ENCODE results near the gene OXCT2. TPM values are rescaled to one million over a fixed set of nuclear protein-coding genes. Genes with fewer than 3 reads are reported as not detected.
"Not testable (repeated sequence)": the region's sequence is repeated elsewhere in the genome, so short reads cannot be mapped to it uniquely, and the experiment has no call there.

The OXCT2 gene
- total RNA-seq, 1 donor from 2014 or later = 0.88 TPM

- peaks cover 13% of the 10 kb centered on the region for H3K27me3 ChIP-seq (ENCODE audit: low read depth)
- H3K4me3 ChIP-seq; H3K9me3 ChIP-seq (replicated peaks); H3K4me1 ChIP-seq; intact Hi-C loops (cut with micrococcal nuclease); DNase-seq; H3K36me3 ChIP-seq; H3K27ac ChIP-seq (replicated peaks): not testable (repeated sequence)
These were observed 787 bp downstream of the OXCT2 start for GRCh38 chr1:39770100-39771021.

DNA sequence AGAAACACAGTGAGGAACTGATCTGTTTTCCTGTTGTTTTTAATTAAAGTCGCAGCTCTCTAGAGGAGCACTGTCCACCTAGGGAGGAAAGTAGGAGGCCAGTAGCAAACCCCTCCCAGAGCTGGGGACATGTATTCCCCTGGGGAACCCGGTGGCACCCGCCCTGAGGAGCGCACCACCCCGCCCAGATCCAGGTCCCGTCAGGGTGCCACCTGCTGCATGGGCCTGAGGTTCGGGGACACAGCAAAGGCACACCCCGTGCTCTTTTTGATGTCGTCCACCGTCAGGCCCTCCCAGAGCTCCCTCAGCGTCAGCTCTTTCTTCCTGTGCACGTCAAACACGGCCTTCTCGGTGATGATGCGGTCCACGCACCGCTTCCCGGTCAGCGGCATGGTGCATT lies 1.6 kb downstream of the OXCT2 start:
- H3K4me1 ChIP-seq; H3K27me3 ChIP-seq (ENCODE audit: low read depth); H3K9me3 ChIP-seq (replicated peaks); intact Hi-C loops (cut with micrococcal nuclease); H3K27ac ChIP-seq (replicated peaks); DNase-seq; H3K36me3 ChIP-seq; H3K4me3 ChIP-seq: not testable (repeated sequence)

DNA sequence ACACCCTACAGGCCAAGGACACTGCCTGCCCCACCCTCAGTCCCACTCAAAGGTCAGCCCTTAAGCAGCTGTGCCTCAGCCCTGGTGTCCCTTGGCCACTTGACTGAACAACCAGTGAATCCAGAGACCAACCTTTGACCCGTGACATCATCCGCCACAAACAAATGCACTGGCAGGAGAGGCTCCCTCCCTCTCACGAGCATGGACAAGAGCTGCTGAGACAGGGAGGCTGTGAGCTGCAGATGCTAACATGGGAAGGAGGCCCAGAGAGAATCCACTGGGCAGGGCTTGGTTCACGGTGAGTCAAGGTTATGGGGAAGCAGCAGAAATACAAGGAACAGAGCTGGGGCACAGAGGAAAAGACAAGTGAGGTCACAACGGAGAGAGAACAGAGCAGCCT lies 4.7 kb downstream of the OXCT2 start:
- H3K27me3 ChIP-seq (ENCODE audit: low read depth); H3K4me3 ChIP-seq; H3K36me3 ChIP-seq; H3K27ac ChIP-seq (replicated peaks); intact Hi-C loops (cut with micrococcal nuclease); DNase-seq; H3K9me3 ChIP-seq (replicated peaks); H3K4me1 ChIP-seq: not testable (repeated sequence)

DNA sequence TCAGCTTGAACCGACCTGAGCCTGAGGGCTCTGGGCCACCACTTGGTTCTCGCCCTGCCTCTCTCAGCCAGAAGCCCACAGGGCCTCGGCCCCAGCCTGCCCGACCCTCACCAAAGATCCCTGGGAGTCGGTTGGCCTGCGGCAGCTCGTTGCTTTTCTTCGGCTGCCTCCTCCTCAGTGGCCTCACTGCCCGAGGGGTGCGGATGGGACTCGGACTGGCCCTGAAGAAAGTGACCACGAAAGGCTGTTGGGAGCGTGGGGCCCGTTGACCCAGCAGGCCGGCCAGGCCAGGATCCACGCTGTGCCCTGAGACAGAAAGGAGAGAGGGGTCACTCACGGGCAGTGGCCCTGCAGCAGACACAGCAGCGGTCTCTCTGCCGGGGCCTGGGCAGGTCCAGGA lies 6.6 kb downstream of the OXCT2 start:
- H3K27me3 ChIP-seq (ENCODE audit: low read depth); H3K4me3 ChIP-seq; H3K9me3 ChIP-seq (replicated peaks); H3K36me3 ChIP-seq; intact Hi-C loops (cut with micrococcal nuclease); H3K4me1 ChIP-seq; H3K27ac ChIP-seq (replicated peaks); DNase-seq: not testable (repeated sequence)

DNA sequence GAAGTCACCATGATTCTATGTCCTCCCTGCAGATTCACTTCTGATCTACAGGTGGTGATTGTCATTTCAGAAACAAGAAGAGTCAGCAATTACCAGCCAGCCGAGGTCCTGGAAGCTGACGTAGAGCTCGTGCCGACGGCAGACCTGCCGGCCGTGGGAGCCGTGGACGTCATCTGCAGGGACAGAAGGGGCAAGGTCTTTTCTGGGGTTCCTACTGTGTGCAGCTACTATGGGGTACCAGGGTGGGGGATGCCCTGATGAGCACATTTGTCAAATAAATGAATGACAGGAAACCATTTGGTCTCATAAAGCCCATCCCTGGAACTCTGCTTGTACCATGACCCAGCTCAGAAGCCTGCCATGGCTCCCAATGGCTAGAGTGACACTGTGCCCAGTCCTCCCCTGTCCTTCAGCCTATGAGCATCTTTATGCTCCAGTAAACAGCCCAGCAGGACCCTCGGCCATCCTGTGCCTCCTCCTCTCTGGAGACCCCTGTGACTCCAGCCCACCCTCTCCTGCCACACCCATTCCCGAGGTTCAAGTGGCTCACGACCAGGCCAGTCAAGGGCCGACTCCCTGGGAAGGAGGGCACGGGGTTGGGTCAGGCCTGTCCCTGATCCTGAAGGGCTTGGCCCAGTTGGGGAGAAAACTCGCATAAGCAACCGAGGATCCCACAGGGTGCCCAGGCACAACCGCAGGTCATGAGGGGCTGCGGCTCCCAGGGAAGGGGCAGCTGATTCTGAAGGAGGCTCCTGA lies 7.4 kb downstream of the OXCT2 start:
- intact Hi-C loops (cut with micrococcal nuclease); DNase-seq; H3K9me3 ChIP-seq (replicated peaks); H3K4me1 ChIP-seq; H3K27ac ChIP-seq (replicated peaks); H3K4me3 ChIP-seq; H3K27me3 ChIP-seq (ENCODE audit: low read depth): not testable (repeated sequence)
- peaks cover 17% of the 10 kb centered on the region for H3K36me3 ChIP-seq

GRCh38 chr1:39762550-39763540 lies 8.3 kb downstream of the OXCT2 start:
- no peaks in the 10 kb centered on the region for H3K27me3 ChIP-seq (ENCODE audit: low read depth)
- no peak for TF ChIP-seq CTCF (IDR thresholded peaks at IDR 0.05; ENCODE audit: borderline replicate concordance)
- no peaks in the 10 kb centered on the region for H3K9me3 ChIP-seq (replicated peaks)
- H3K4me3 ChIP-seq = no peak overlapping the region
- no peak for DNase-seq
- no peak overlapping the region for H3K27ac ChIP-seq (replicated peaks)
- H3K36me3 ChIP-seq = peaks cover 25% of the 10 kb centered on the region
- intact Hi-C loops (cut with micrococcal nuclease) = no loop called here
- no peaks in the 10 kb centered on the region for H3K4me1 ChIP-seq

DNA sequence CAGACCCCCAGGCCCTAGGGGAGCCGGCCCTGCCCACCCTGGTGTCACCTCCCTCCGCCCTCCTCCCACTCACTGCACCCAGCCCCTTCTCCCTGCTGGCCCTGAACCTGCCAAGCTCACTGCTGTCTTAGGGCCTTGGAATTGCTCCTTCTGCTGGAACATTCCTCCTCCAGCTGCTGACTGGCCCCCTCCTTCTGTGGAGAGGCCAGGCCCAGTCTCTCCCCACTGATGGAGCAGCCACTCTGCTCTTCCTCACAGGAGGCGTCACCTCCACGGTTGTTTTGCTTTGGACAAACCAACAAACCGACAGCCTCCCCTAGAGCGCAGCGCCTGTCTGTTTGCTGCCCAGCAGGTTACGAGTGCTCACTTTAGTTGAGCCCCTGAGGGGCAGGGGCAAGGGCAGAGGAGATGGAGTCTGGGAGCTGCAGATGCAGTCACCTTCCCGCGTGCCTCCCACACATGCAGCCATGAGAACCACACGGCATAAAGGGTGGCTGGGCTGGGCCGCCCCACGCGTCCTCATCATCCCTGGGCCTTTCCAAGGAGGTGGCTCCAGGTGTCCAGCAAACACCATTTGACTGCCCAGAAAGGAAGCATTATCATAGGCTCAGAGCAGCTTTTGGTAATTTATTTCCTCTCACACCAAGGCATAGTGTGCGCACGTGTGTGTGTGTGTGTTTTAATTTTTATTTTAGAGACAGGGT lies 9.4 kb downstream of the OXCT2 start:
- no peak for TF ChIP-seq CTCF (IDR thresholded peaks at IDR 0.05; ENCODE audit: borderline replicate concordance)
- no peaks in the 10 kb centered on the region for H3K4me1 ChIP-seq
- no peak overlapping the region for H3K4me3 ChIP-seq
- DNase-seq = no peak
- H3K9me3 ChIP-seq (replicated peaks) = no peaks in the 10 kb centered on the region
- no peaks in the 10 kb centered on the region for H3K27me3 ChIP-seq (ENCODE audit: low read depth)
- no peak overlapping the region for H3K27ac ChIP-seq (replicated peaks)
- intact Hi-C loops (cut with micrococcal nuclease) = no loop called here
- H3K36me3 ChIP-seq = peaks cover 36% of the 10 kb centered on the region
